ENCODE data around the gene PHF21A. TPM values are rescaled to one million over a fixed set of nuclear protein-coding genes. Genes with fewer than 3 reads are reported as not detected.

The PHF21A gene
- total RNA-seq, 4 donors from 2014 or later: 8.9 to 118 (median 34.4) TPM

- H3K4me1 ChIP-seq: no peaks in the 10 kb centered on the region
- TF ChIP-seq POLR2A (IDR thresholded peaks at IDR 0.05) (no peak), CTCF (IDR thresholded peaks at IDR 0.05) (no peak)
- no peak overlapping the region for H3K27ac ChIP-seq
- H3K36me3 ChIP-seq: peaks cover 0 to 61% (median 0%) of the 10 kb centered on the region in 3 donors
- H3K27me3 ChIP-seq: no peaks in the 10 kb centered on the region
- H3K9me3 ChIP-seq: no peaks in the 10 kb centered on the region
- H3K4me3 ChIP-seq: no peak overlapping the region
- no peak for DNase-seq
These were observed 175.8 kb downstream of the PHF21A start for GRCh38 chr11:45945397-45945999.

- no peak overlapping the region for H3K4me3 ChIP-seq
- no peak overlapping the region for H3K27ac ChIP-seq
- peaks cover 0 to 45% (median 0%) of the 10 kb centered on the region in 3 donors for H3K36me3 ChIP-seq
- TF ChIP-seq CTCF (IDR thresholded peaks at IDR 0.05) (no peak), POLR2A (IDR thresholded peaks at IDR 0.05) (no peak)
- H3K4me1 ChIP-seq: no peaks in the 10 kb centered on the region
- H3K27me3 ChIP-seq: no peaks in the 10 kb centered on the region
- no peaks in the 10 kb centered on the region for H3K9me3 ChIP-seq
- DNase-seq: no peak
These were observed 178.9 kb downstream of the PHF21A start for GRCh38 chr11:45942381-45942780.

- Histone ChIP-seq H3K4me3 (no peak overlapping the region), H3K36me3 (peaks cover 0 to 43% (median 0%) of the 10 kb centered on the region in 3 donors), H3K27me3 (no peaks in the 10 kb centered on the region), H3K27ac (no peak overlapping the region), H3K4me1 (no peaks in the 10 kb centered on the region), H3K9me3 (no peaks in the 10 kb centered on the region)
- no peak for DNase-seq
- TF ChIP-seq POLR2A (IDR thresholded peaks at IDR 0.05): no peak
- no peak for TF ChIP-seq CTCF (IDR thresholded peaks at IDR 0.05)
These were observed 180.0 kb downstream of the PHF21A start for GRCh38 chr11:45941285-45941684.

- no peaks in the 10 kb centered on the region for H3K9me3 ChIP-seq
- H3K4me1 ChIP-seq: no peaks in the 10 kb centered on the region
- no peaks in the 10 kb centered on the region for H3K27me3 ChIP-seq
- TF ChIP-seq CTCF (IDR thresholded peaks at IDR 0.05) (no peak), POLR2A (IDR thresholded peaks at IDR 0.05) (no peak)
- H3K27ac ChIP-seq: no peak overlapping the region
- no peak overlapping the region for H3K4me3 ChIP-seq
- DNase-seq: no peak
- H3K36me3 ChIP-seq: peaks cover 0 to 42% (median 0%) of the 10 kb centered on the region in 3 donors
These were observed 181.4 kb downstream of the PHF21A start for GRCh38 chr11:45939836-45940235.

GRCh38 chr11:45937916-45938315, 183.3 kb downstream of the PHF21A start:
- DNase-seq: no peak
- TF ChIP-seq CTCF (IDR thresholded peaks at IDR 0.05) (no peak), POLR2A (IDR thresholded peaks at IDR 0.05) (no peak)
- Histone ChIP-seq H3K27me3 (no peaks in the 10 kb centered on the region), H3K27ac (peak overlapping the region in 1 of 4 donors; percentile 26), H3K9me3 (no peaks in the 10 kb centered on the region), H3K36me3 (peaks cover 0 to 58% (median 0%) of the 10 kb centered on the region in 3 donors), H3K4me3 (no peak overlapping the region), H3K4me1 (peaks cover 0 to 8% (median 2%) of the 10 kb centered on the region in 4 donors)
